Heart left ventricle (tissue), 13 donors: ENCODE results near the gene TKT.

Source experiments
- CTCF ChIP-seq, 12 donors: fragments of 200-600 bp; sonication (generic) in 4 of 12; IDR thresholded peaks; one replicate each; pipeline versions ENCODE4 v1.5.0 to v1.8.0; 2018 to 2022; ENCODE audit warnings: antibody characterized with exemption in 12 of 12, mild to moderate bottlenecking in 5 of 12
- POLR2A ChIP-seq, 2 donors: fragments of 450-650 bp; IDR thresholded peaks; one replicate each; pipeline ENCODE4 v1.6.1; 2017; ENCODE audit warnings: antibody characterized with exemption in 2 of 2, mild to moderate bottlenecking in 2 of 2, moderate library complexity in 2 of 2
- donor health status: ischemic (EF 13 %, LVEDD 7.1; RV severe dilation, severe dysfunction).
- donor health status: DM: no; HTN: yes; CAD: no.
- donor health status: DM: no; HTN: no; CAD: no.
- donor health status: ischemic (EF 25% LVEDD 6.9; RV normal size, moderate dysfunction).
- donor health status: ischemic (EF 25% LVEDD 5.7; RV mildly dilated, moderate dysfunction).
- donor health status: ischemic (EF 35%, LVEDD 5.7; RV mildly dilated, moderate dysfunction).
- donor health status: nonischemic (EF 11% LVEDD 7.7; RV severe dilation, severe dysfunction).
- donor health status: DM: yes; HTN: yes; CAD: no.
- donor health status: PGD.
- donor health status: ischemic (EF 29% LVEDD 5.4; RV normal size, mild dysfunction).
- donor health status: nonischemic (EF 23%, LVEDD 6.1; RV moderate dilation, normal function).

- TF ChIP-seq CTCF (IDR thresholded peaks at IDR 0.05) (no peak), POLR2A (IDR thresholded peaks at IDR 0.05) (no peak)
Measured at GRCh38 chr3:53224026-53224425, 31.8 kb downstream of the TKT start.
